ENCODE measurements around the gene SMIM5.
"Not testable (repeated sequence)": the region's sequence is repeated elsewhere in the genome, so short reads cannot be mapped to it uniquely, and the experiment has no call there.

SMIM5 gene

GRCh38 chr17:75632863-75633485 lies at the start of gene SMIM5:
Gene SMIM5, plus strand, starts transcription at chr17:75633434. Its CDS starts 6,768 bp downstream, at chr17:75640202.
- peak; percentile 79 for DNase-seq

GRCh38 chr17:75584849-75585175 lies 48.4 kb upstream of the SMIM5 start:
- DNase-seq = no peak

- no peak for DNase-seq
These were observed 45.3 kb upstream of the SMIM5 start, which contains the start of gene MYO15B for GRCh38 chr17:75587675-75588595. Gene MYO15B, plus strand, starts transcription at chr17:75587800. Its CDS starts 258 bp downstream, at chr17:75588058.

GRCh38 chr17:75588596-75589011 lies 44.6 kb upstream of the SMIM5 start:
- DNase-seq = no peak

- DNase-seq = peak; percentile 94
These were observed 44.0 kb upstream of the SMIM5 start for GRCh38 chr17:75589012-75589918.

- no peak for DNase-seq
These were observed 43.3 kb upstream of the SMIM5 start for GRCh38 chr17:75589919-75590303.

- DNase-seq = no peak
These were observed 42.9 kb upstream of the SMIM5 start for GRCh38 chr17:75590314-75590761.

- DNase-seq = no peak
These were observed 42.1 kb upstream of the SMIM5 start for GRCh38 chr17:75590849-75591721.

- no peak for DNase-seq
These were observed 41.4 kb upstream of the SMIM5 start for GRCh38 chr17:75591722-75592302.

- DNase-seq = no peak
These were observed 40.8 kb upstream of the SMIM5 start for GRCh38 chr17:75592348-75593020.

- DNase-seq = not testable (repeated sequence)
These were observed 39.8 kb upstream of the SMIM5 start for GRCh38 chr17:75593430-75593829.

GRCh38 chr17:75594499-75595283 lies 38.5 kb upstream of the SMIM5 start:
- DNase-seq = peak; percentile 55

GRCh38 chr17:75595284-75595919 lies 37.8 kb upstream of the SMIM5 start:
- DNase-seq = no peak

GRCh38 chr17:75595920-75596313 lies 37.3 kb upstream of the SMIM5 start:
- DNase-seq = no peak

GRCh38 chr17:75596320-75597087 lies 36.7 kb upstream of the SMIM5 start:
- DNase-seq = no peak

- DNase-seq = peak; percentile 83
These were observed 31.9 kb upstream of the SMIM5 start for GRCh38 chr17:75601057-75601987.

GRCh38 chr17:75602644-75603043 lies 30.6 kb upstream of the SMIM5 start:
- DNase-seq = no peak

- no peak for DNase-seq
These were observed 30.1 kb upstream of the SMIM5 start for GRCh38 chr17:75603123-75603522.

All from RPMI8226 (cell line).